Bronchial smooth muscle cell (primary cell): ENCODE results near the gene HSPH1. TPM values are rescaled to one million over a fixed set of nuclear protein-coding genes. Genes with fewer than 3 reads are reported as not detected.

Experiments
- total RNA-seq: library from RNA; depleted of rRNA; stranded (reverse); fragments of >200 nt; gene quantifications from 2 replicates; pipeline ENCODE4 v1.2.1, GENCODE V29; 2014

Gene HSPH1
- 21.5 and 28.2 TPM in 2 replicates for total RNA-seq

DNA sequence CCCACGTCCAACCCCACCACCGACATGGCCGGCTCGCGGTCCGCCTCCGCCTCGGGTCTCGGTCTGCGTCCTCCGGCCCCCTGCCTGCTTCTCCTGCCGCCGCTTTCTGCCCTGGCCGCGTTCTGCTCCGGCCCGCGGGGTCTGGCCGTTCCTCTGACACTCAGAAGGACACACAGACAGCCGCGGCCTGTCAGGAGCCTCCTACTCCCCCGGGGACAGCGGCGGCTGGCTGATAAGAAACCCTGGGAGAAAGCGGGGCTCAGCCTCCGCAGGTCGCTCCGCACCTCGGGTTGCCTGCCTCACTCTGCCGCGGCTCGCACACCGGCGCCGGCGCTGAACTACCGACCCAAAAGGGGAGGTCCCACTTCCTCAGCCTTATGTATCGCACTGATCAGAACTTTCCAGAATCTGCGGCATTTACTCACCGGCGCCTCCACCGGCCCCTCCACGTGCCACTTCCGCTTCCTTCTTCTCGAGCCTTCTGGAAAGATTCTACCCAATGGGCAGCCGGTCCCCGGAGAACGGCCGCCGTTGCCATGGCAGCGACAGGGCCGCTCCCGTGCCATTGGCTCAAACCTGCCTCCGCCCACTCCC, at the start of gene HSPH1:
HSPH1 (minus strand) TSS at position 348 of the 594 bp plus-strand sequence; CDS start at position 26, 322 bp downstream.

DNA sequence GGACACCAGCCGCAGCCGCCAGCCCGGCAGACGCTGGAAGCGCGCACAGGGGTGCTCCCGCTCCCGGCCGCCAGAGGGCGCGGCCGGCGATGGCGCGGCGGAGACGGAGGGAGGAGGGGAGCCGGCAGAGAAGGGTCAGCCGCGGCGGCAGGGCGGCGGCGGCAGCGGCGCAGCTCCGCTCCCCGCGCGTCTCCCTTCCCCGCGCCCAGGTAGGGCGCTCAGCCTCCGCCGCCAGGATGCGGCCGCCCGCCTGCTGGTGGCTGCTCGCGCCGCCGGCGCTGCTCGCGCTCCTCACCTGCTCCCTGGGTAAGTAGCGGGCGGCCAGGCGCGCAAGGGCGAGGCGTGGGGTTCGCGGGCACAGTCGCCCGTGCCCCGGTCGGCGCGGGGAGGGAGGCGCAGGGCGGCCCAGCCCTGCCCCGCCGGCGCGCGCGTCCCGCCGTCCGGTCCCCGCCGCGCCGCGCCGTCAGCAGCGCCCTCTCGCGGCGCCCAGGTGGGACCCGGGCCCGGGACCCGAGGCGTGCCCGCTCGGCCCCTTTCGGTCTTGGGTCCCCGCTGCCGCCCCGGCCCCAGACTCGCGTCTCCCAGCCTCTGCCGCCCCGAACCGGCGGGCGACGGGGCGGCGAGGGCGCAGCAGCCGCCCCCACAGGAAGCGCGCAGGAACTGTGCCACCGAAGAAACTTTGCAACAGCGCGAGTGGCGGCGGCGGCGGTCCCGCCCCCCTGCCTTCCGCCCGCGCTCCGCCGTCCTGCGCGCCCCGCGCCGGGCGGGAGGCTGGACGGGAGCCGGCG, 38.3 kb upstream of the HSPH1 start, which contains the start of gene B3GLCT:
B3GLCT (plus strand) TSS at position 127 of the 788 bp plus-strand sequence; CDS start at position 237, 110 bp downstream.

Other genes starting within 250 kb of the HSPH1 start
- 0.32 TPM in 1 of 2 replicates, not detected in the other for gene TEX26, start 229.2 kb downstream of the HSPH1 start, total RNA-seq
- 4.4 and 5.5 TPM in 2 replicates for gene B3GLCT, start 38.1 kb upstream of the HSPH1 start, total RNA-seq